SU-DHL-6 (cell line): ENCODE measurements around the gene LIX1.

Source experiments
- EZH2phosphoT487 ChIP-seq: fragments of 200-600 bp; sonication (generic), shearing (Covaris generic); conservative IDR thresholded peaks from 2 replicates; pipeline ENCODE4 v1.6.1; 2018; ENCODE audit warnings: mild to moderate bottlenecking, antibody characterized with exemption, low read length, moderate library complexity, mixed read lengths
- TF ChIP-seq, protein P1 (sequence below): fragments of 200-600 bp; sonication (generic); IDR thresholded peaks from one replicate; pipeline ENCODE4 v1.5.1; 2017; ENCODE audit warnings: antibody characterized with exemption, mild to moderate bottlenecking, low read length, moderate library complexity; ENCODE audit not compliant: insufficient read depth, poor library complexity, severe bottlenecking

GRCh38 chr5:97096191-97096590 is 46.2 kb downstream of the LIX1 start:
- TF ChIP-seq, protein P1, sequence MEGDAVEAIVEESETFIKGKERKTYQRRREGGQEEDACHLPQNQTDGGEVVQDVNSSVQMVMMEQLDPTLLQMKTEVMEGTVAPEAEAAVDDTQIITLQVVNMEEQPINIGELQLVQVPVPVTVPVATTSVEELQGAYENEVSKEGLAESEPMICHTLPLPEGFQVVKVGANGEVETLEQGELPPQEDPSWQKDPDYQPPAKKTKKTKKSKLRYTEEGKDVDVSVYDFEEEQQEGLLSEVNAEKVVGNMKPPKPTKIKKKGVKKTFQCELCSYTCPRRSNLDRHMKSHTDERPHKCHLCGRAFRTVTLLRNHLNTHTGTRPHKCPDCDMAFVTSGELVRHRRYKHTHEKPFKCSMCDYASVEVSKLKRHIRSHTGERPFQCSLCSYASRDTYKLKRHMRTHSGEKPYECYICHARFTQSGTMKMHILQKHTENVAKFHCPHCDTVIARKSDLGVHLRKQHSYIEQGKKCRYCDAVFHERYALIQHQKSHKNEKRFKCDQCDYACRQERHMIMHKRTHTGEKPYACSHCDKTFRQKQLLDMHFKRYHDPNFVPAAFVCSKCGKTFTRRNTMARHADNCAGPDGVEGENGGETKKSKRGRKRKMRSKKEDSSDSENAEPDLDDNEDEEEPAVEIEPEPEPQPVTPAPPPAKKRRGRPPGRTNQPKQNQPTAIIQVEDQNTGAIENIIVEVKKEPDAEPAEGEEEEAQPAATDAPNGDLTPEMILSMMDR = no peak
- no peak for TF ChIP-seq EZH2phosphoT487
